ENCODE results near the gene DENND1A.

- TF ChIP-seq POLR2A (IDR thresholded peaks at IDR 0.05; ENCODE audit: low read length) (no peak), GATA1 (IDR thresholded peaks at IDR 0.05; ENCODE audit: low read depth, low read length) (no peak)
These were observed 494.5 kb downstream of the DENND1A start for GRCh38 chr9:123435471-123435870.
